GM08714 (cell line): ENCODE results near the gene YOD1.

Source experiments
- H3K4me3 ChIP-seq: fragments of 200-500 bp; sonication (Bioruptor generic); 2 replicates; pipeline ENCODE4 v1.5.1; 2014; ENCODE audit warnings: mild to moderate bottlenecking, low read length, inconsistent platforms
- ZNF274 ChIP-seq: IDR thresholded peaks from 2 replicates; pipeline ENCODE4 v1.6.1; 2012; ENCODE audit warnings: mild to moderate bottlenecking, low read depth, low read length

The YOD1 gene

DNA sequence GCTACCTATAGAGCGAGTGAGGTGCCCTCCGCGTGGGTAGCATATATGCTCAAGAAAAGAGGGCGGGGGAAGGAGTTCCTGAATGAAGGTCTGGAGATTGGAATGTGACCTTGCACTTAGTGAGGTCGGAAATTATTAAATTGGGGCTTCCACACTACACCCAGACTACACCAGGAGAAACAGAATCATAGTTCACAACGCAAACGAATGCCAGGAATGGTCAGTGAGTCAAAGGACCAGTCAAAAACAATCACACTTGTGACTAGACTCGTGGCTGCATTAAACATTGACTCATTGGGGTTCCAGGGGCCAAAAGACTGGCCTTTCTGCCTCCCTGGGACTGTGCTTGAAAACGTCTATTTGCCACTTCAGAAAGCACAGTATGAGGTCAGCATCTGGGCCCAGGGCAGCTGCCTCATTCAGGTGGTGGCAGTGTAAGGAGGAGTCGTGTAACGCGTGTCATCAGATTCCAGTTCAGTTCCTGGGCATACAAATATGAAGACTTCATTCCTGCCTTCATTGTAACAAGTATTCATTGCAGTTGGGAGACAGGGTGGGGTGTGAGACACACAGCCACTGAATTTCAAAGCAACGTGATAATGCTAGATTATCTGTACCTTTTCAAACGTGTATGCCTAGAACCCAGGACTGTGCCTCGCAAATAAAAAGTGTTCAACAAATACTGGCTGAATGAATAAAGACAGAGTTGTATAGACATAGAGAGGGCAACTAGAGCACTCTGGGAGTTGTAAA, at the start of gene YOD1:
Gene YOD1, minus strand, starts transcription at position 18 of the 753 bp plus-strand sequence. CDS start 178 bp downstream, outside the sequence.
- H3K4me3 ChIP-seq = peak within 1 kb of the TSS; percentile 74
- TF ChIP-seq ZNF274 = no peak

GRCh38 chr1:207097871-207098324, 46.9 kb upstream of the YOD1 start:
- H3K4me3 ChIP-seq = no peak overlapping the region
- no peak for TF ChIP-seq ZNF274

- TF ChIP-seq ZNF274 = no peak
- H3K4me3 ChIP-seq = no peak overlapping the region
These were observed 42.9 kb upstream of the YOD1 start for GRCh38 chr1:207093944-207094343.

DNA sequence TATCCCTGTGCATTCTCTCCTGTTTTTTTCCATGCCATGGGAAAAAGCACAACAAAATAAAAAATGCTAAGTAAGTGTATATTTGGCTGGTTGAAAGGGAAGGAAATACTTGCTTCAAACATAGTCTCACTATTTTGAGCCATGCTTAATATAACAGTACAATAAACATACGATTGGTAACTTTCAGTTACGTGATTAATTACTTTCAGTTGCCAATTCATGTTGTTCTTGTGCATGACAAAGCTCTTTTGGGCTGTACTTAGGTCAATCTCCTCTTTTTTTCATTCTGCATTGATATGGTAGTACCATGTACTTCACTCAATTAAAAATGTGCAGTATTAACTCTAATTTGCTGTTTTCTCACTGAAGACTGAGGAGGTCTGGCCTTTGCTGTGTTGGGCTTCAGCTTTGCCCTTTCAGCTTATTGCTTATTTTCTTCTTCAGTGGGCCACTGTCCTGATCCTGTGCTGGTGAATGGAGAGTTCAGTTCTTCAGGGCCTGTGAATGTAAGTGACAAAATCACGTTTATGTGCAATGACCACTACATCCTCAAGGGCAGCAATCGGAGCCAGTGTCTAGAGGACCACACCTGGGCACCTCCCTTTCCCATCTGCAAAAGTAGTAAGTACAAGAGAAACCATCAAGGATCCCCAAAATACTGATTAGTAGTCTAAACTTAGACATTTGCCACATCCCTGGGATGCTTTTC, 40.3 kb upstream of the YOD1 start:
- H3K4me3 ChIP-seq = no peak overlapping the region

DNA sequence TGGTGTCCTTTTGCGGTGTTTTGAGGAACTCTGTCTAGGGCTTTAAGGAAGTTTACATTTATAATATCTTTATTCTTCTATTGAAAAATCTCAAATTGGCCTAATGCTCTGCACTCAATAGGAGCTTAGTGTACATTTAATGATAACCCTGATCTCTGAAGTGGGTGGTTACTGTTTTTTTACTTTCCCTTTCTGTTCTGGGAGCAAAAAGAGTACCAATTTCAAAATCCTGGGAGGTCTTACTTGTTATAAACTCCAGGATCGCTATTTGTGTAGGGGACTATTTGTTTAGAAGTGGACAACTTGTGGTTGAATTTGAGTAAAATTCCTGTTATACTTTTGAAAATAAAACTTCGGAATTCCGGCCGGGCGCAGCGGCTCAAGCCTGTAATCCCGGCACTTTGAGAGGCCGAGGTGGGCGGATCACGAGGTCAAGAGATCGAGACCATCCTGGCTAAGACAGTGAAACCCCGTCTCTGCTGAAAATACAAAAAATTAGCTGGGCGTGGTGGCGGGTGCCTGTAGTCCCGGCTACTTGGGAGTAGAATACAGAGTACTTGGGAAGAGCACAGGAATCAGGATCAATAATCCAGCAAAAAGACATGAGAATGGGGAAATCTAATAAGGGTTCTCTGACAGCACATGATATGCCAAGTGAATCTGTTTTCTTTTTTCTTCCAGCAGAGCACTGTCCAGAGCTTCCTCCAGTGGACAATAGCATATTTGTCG, 38.8 kb upstream of the YOD1 start:
- peak overlapping the region; percentile 77; the same call in 1 of the 2 replicates for H3K4me3 ChIP-seq
- no peak for TF ChIP-seq ZNF274

More for the DNA sequence above, 40.3 kb upstream of the YOD1 start:
- no peak for TF ChIP-seq ZNF274

DNA sequence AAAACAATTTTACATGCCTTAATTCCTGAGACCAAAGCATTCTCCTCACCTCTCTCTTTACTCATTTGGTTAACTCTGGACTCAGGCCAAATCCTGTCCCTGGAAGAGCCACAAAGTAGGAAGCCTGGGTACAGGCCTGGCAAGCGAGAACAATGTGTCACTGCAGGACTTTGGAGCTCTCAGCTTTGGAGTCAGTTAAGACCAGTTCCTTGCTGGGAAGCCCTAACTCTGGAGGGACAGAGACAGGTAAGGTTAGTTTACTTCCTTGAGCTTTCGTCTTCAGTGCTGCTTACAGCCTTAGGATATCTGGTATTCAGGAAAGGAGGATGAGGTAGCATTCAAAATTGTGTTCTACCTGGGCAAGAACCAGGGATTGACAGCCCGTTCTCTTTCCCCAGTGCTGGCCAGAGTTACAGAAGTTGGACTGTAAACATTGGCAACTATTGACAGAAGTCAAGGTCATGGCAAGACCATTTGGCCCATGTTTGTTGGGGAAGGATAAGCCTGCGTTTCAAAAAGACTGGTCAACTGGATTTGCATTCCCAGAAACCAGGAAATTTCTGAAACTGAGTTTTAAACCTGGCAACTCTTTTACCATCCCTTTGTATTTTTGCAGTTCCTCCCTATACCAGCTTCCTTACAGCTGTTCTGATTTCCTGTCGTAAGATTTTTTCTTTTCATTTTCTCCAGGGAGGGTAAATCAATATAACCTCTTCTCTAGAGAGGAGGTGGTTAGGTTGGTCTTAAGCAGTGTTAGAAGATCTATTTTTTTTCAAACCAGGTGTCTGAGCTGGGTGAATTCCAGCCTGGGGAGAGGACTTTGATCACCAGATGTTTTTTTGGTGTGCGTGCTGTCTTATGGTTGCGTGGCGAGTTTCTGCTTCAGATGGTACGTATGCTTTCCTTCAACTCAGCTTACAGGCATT, 38.0 kb upstream of the YOD1 start, which contains the start of gene C4BPB:
Gene C4BPB, plus strand, starts transcription at position 160 of the 926 bp plus-strand sequence. Its CDS starts 672 bp downstream, at position 832.
- H3K4me3 ChIP-seq = peak within 1 kb of the TSS; percentile 77; the same call in 1 of the 2 replicates
- no peak for TF ChIP-seq ZNF274

- H3K4me3 ChIP-seq = no peak overlapping the region
- TF ChIP-seq ZNF274 = no peak
These were observed 37.2 kb upstream of the YOD1 start for GRCh38 chr1:207088161-207088560.

GRCh38 chr1:207085887-207086286, 34.9 kb upstream of the YOD1 start:
- no peak overlapping the region for H3K4me3 ChIP-seq
- no peak for TF ChIP-seq ZNF274

DNA sequence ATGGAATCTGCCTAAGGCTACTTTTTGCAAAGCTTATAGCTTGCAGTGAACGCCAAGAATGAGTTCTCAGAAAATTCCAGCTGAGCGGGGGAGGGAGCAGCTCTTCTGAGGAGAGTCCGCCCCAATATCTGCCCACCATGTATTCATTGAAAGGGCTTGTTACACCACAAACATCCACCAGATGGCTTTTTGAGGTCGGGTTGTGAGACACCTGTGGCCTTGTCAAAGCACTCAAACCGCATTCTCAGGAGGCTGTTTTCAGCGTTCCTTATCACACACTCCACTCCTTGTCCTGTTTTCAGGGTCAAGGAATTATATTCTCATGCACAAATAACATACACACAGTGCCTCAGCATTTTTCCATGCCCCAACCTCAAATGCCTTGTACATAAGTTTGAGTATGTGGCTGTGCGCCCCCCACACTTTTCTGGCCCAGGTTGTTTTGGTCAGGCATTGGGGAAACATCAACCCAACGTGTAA, 33.7 kb upstream of the YOD1 start:
- TF ChIP-seq ZNF274 = no peak
- H3K4me3 ChIP-seq = no peak overlapping the region

DNA sequence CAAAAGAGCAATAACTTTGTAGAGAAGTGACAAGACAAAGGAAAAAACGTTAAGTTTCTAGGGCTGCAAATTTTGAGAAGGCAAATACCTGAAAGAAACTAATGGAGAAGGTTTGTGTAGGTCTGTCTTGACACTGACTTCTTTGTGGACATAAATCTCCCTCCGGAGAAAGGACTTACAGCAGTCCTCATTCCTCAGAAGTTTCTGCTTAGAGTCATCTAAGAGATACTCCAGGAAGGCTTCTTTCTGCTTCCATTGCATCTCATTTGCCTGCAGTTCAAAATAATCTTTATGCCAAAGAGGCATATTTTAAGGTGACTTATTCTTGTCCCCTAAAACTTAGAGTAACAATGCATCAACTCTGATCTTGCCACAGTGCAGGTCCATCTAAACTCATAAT, 33.2 kb upstream of the YOD1 start:
- TF ChIP-seq ZNF274 = no peak
- no peak overlapping the region for H3K4me3 ChIP-seq

DNA sequence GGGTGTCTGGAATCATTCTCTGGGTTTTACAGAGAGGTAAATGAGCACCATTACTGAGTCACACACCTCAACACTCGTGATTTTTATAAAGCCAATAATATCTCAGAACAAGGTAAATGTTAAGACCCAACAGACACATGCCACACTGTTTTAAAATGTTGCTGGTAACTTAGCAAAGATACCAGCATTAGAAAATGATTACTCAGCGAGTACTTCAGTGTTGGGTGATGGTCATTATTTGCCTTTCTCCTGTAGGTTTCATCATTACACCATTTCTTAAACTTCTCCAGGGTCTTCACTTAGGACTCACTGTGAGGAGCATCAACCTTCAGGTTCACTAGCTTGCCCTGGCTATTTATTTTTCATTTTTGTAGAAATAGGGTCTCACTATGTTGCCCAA, 30.8 kb upstream of the YOD1 start:
- TF ChIP-seq ZNF274 = no peak
- H3K4me3 ChIP-seq = no peak overlapping the region

DNA sequence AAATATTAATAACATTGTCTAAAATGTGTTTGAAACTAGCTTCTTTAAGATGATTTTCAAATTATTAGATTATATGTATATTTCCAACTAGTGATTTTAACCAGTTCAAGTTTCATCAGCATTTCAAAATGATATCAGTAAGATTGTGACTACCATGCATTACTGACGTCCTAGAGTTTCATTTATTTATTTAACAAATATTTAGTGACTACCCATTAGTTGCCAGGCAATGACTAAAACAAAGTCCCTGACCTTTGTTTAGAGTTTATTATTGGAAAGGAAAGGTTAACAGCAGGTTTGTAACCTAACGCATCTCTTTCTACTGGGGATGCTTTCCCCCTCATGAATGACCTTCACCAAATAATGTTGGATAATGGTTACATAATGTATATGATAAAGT, 30.1 kb upstream of the YOD1 start:
- H3K4me3 ChIP-seq = no peak overlapping the region
- no peak for TF ChIP-seq ZNF274

DNA sequence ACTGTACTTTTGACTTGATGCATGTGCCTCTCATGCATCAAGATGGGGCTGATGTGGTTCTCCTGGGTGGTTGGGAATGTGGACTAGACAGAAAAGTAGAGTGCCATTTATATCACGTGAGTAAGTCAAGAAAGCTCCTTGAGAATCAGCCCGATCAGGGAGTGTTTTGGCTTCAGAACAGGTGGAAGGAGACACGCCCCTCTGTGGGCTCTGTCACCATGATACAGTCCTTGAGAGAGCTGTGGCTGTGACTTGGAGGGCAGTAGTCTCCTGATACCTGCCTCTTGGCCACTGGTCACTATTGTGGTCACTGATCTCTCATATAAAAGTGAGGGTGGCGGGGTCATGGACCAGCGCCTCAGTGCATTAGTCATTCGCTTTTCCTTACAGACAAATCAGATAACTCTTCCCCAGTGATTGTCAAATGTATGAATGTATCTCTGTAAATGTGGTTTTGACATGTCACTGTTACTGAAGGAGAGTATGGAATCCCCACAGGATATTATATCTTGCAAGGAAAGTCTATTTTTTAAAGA, 28.8 kb upstream of the YOD1 start:
- H3K4me3 ChIP-seq = no peak overlapping the region
- no peak for TF ChIP-seq ZNF274
